ENCODE measurements around the gene PHKG2.

The PHKG2 gene

DNA sequence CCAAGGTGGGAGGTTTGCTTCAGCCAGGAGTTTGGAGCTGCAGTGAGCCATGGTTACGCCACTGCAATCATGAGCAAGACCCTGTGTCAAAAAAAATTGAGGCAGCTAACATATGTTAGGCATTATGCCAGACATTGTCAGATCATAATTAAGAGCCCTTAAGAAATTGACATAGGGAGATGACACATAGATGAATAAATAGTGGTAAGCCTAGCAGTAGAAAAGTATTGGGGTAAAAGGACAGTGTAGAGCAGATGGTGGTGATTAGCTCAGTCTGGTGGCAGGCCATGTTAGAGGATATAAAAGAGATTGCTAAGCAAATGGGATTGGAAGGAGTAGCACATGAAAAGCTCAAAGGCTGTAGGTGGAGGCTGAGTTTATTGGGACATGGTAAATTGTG lies 26.6 kb upstream of the PHKG2 start:
- DNase-seq (ENCODE audit: low read depth): no peak
- H3K4me3 ChIP-seq (ENCODE audit: low read depth, low read length): no peak overlapping the region
- TF ChIP-seq, protein P1, sequence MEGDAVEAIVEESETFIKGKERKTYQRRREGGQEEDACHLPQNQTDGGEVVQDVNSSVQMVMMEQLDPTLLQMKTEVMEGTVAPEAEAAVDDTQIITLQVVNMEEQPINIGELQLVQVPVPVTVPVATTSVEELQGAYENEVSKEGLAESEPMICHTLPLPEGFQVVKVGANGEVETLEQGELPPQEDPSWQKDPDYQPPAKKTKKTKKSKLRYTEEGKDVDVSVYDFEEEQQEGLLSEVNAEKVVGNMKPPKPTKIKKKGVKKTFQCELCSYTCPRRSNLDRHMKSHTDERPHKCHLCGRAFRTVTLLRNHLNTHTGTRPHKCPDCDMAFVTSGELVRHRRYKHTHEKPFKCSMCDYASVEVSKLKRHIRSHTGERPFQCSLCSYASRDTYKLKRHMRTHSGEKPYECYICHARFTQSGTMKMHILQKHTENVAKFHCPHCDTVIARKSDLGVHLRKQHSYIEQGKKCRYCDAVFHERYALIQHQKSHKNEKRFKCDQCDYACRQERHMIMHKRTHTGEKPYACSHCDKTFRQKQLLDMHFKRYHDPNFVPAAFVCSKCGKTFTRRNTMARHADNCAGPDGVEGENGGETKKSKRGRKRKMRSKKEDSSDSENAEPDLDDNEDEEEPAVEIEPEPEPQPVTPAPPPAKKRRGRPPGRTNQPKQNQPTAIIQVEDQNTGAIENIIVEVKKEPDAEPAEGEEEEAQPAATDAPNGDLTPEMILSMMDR (IDR thresholded peaks at IDR 0.05; ENCODE audit: low read depth, low read length, missing control alignments): no peak

DNA sequence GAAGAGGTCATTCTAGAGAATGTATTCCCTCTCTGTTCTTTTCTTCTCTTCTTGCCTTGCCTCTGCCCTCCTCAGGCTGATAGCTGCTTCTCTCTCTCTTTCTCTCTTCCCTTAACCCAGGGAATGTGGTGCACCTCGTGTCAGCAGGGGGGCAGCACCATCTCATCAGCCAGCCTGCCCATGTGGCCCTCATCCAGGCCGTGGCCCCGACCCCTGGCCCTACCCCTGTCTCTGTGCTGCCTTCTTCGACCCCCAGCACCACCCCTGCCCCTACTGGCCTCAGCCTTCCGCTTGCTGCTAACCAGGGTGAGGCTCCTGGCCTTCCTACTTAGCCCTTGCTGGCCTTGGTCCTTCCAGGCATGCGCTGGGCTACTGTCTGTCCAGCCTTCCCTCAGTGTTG lies 25.8 kb upstream of the PHKG2 start:
- DNase-seq (ENCODE audit: low read depth): no peak
- no peak overlapping the region for H3K4me3 ChIP-seq (ENCODE audit: low read depth, low read length)
- TF ChIP-seq, protein P1 (IDR thresholded peaks at IDR 0.05; ENCODE audit: low read depth, low read length, missing control alignments): no peak

DNA sequence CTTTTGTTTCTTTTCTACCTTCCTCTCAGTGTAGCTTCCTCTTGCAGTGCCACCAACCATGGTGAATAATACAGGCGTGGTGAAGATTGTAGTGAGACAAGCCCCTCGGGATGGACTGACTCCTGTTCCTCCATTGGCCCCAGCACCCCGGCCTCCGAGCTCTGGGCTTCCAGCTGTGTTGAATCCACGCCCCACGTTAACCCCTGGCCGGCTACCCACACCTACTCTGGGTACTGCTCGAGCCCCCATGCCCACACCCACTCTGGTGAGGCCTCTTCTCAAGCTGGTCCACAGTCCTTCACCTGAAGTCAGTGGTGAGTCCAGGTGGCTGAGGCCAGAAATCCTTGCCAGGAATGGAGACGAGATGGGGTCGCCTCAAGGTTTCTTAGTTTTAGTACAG lies 25.3 kb upstream of the PHKG2 start:
- TF ChIP-seq, protein P1 (IDR thresholded peaks at IDR 0.05; ENCODE audit: low read depth, low read length, missing control alignments): no peak
- DNase-seq (ENCODE audit: low read depth): no peak
- no peak overlapping the region for H3K4me3 ChIP-seq (ENCODE audit: low read depth, low read length)

DNA sequence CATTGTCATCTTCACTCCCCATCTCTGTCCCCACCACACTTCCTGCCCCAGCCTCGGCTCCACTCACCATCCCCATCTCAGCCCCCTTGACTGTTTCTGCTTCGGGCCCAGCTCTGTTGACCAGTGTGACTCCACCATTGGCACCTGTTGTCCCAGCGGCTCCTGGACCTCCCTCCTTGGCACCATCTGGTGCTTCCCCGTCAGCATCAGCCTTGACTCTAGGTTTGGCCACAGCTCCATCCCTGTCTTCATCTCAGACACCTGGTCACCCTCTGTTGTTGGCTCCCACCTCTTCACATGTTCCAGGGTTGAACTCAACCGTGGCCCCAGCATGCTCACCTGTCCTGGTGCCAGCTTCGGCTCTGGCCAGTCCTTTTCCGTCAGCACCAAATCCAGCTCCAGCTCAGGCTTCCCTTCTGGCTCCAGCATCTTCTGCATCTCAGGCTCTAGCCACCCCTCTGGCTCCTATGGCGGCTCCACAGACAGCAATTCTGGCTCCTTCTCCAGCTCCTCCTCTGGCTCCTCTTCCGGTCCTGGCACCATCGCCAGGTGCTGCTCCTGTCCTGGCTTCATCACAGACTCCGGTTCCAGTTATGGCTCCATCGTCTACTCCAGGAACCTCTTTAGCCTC lies 24.4 kb upstream of the PHKG2 start:
- no peak for DNase-seq (ENCODE audit: low read depth)
- no peak overlapping the region for H3K4me3 ChIP-seq (ENCODE audit: low read depth, low read length)
- TF ChIP-seq, protein P1 (IDR thresholded peaks at IDR 0.05; ENCODE audit: low read depth, low read length, missing control alignments): no peak

DNA sequence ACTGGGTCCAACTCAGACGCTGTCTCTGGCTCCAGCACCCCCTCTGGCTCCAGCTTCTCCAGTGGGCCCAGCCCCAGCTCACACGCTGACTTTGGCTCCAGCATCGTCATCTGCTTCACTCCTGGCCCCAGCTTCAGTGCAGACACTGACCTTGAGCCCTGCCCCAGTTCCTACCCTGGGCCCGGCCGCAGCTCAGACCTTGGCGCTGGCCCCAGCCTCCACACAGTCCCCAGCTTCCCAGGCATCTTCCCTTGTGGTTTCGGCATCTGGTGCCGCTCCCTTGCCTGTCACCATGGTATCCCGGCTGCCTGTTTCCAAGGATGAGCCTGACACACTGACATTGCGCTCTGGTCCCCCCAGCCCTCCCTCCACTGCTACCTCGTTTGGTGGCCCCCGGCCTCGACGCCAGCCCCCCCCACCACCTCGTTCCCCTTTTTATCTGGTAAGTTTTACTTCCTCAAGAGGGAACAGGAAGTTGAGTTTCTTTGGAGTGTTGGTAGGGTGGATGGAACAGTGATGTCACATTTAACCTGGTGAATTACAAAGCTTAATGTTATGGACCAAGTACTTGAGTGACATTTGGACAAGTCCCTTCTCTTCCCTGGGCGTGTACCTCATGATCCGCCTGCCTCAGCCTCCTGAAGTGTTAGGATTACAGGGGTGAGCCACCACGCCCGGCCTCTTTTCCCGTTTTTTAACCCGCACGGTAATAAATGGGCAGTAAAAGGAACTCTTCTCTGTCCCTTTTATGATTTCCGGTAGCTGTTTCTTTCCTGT lies 23.4 kb upstream of the PHKG2 start:
- TF ChIP-seq, protein P1 (IDR thresholded peaks at IDR 0.05; ENCODE audit: low read depth, low read length, missing control alignments): no peak
- no peak overlapping the region for H3K4me3 ChIP-seq (ENCODE audit: low read depth, low read length)
- DNase-seq (ENCODE audit: low read depth): no peak

DNA sequence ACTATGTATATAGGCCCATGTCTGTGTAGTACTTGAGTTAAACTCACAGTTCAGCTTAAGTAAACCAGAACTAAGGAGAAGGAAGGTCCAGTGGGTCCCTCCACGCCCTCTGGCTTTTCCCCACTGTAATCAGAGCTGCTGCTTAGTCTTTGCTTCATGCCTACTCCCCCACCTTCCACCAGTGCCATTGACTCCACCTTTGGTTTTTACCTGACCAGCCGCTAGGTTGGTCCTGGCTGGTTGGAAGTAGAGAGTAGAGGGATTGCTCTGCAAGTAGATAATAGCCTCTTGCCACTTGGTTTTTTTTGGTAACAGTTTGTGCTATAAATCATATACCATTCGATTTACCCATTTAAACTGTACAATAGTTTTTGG lies 22.8 kb upstream of the PHKG2 start:
- TF ChIP-seq, protein P1 (IDR thresholded peaks at IDR 0.05; ENCODE audit: low read depth, low read length, missing control alignments): no peak
- no peak overlapping the region for H3K4me3 ChIP-seq (ENCODE audit: low read depth, low read length)
- DNase-seq (ENCODE audit: low read depth): no peak

DNA sequence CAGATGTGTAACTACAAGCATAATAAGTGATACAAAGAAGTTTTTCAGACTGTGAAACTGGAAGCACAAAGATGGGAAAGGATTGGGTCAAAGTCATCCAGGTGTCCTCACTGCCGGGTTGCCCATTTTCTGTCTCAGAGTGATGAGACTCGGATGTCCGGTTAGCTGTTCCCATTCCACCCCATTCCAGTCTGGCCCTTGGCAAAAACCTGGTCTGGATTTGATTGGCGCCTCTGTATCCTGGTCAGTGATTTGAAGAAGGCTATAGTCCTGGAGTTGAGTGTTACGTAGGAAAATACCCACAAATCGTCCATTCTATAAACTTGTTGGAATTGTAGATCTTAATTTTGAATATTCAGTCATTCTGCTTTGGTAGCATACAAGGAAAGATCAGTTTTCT lies 19.9 kb upstream of the PHKG2 start:
- DNase-seq (ENCODE audit: low read depth): no peak
- TF ChIP-seq, protein P1 (IDR thresholded peaks at IDR 0.05; ENCODE audit: low read depth, low read length, missing control alignments): no peak
- no peak overlapping the region for H3K4me3 ChIP-seq (ENCODE audit: low read depth, low read length)
